Sigmoid colon (tissue), 4 donors: ENCODE measurements around the gene BRSK2.

Experiments used
- CTCF ChIP-seq, 4 experiments: fragments of 450-650 bp in 3 of 4; fragments of 200-600 bp in 1 of 4; IDR thresholded peaks; one replicate each; pipeline ENCODE4 v1.5.1; 2016 to 2019; ENCODE audit warnings: antibody characterized with exemption in 4 of 4, mild to moderate bottlenecking in 3 of 4, moderate library complexity in 2 of 4
- POLR2A ChIP-seq, 2 donors: fragments of 450-650 bp; IDR thresholded peaks; one replicate each; pipeline ENCODE4 v1.6.1; 2016; ENCODE audit warnings: antibody characterized with exemption in 2 of 2, mild to moderate bottlenecking in 2 of 2, moderate library complexity in 2 of 2
- POLR2AphosphoS5 ChIP-seq, 4 donors: sonication (generic); formaldehyde crosslinking; IDR thresholded peaks; one replicate each; pipeline ENCODE4 v1.6.1; 2017; ENCODE audit warnings: antibody characterized with exemption in 4 of 4

GRCh38 chr11:1507381-1508140, 117.8 kb downstream of the BRSK2 start:
- TF ChIP-seq CTCF (IDR thresholded peaks at IDR 0.05) (no peak), POLR2AphosphoS5 (IDR thresholded peaks at IDR 0.05) (no peak), POLR2A (IDR thresholded peaks at IDR 0.05) (no peak)
